ENCODE measurements around the gene MRPL44.
A peak's percentile ranks its signal among the peaks of the same experiment; 100 is the strongest.
"Not testable (repeated sequence)": the region's sequence is repeated elsewhere in the genome, so short reads cannot be mapped to it uniquely, and the experiment has no call there.

Gene MRPL44

DNA sequence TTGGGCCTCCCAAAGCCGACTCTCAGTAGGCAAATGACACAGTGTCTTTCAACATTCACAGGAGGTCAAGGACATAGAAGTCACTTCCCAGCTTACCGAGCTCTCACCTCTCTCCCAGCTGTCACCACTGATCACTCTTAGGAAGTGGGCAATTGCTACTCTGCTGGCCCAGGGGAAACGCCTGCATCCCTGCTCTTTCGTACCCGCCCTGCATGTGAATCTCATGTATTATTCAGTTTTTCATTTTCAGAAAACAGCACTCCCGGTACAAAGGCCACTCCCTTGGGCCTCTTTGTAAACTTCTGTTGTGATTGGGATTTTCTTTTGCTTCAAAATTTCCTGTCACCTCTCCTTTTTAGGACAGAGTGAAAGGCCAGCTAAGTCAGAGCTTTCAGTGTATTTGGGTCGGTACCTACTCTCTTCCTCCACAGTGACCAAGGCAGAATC lies 15.4 kb downstream of the MRPL44 start:
- DNase-seq, result no peak

DNA sequence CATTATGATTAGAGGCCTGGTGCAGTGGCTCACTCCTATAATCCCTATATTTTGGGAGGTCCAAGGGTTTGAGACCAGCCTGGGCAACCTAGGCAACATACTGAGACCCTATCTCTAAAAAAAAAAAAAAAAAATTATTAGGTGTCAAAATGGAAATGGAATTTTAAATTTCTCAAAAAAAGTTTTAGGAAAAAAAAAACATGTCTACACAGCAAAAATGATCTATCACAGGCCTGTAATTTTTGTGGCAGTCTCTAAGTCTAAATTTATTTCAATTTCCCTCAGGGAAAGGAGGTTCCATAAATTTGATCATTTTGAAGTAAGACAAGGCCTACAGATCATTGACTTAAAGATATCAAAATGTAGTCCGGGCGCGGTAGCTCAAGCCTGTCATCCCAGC lies 16.3 kb downstream of the MRPL44 start:
- DNase-seq, result no peak

DNA sequence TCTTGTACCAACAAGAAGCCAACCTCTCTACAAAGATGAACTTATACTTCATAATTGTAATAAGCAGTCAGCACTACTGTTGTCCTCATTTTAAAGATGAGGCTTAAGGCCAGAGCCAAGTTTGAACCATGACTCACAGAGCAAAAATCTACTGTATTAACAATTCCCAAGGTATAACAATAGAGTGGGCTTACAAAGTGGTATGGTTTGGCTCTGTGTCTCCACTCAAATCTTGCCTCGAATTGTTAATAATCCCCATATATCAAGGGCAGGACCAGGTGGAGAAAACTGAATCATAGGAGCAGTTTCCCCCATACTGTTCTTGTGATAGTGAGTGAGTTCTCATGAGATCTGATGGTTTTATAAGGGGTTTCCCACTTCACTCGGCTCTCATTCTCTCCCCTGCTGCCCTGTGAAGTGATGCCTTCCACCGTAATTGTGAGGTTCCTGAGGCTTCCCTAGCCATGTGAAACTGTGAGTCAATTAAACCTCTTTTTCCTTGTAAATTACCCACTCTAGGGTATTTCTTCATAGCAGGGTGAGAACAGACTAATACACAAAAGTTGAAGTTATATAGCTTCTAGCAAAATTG lies 19.5 kb downstream of the MRPL44 start:
- DNase-seq, result no peak

DNA sequence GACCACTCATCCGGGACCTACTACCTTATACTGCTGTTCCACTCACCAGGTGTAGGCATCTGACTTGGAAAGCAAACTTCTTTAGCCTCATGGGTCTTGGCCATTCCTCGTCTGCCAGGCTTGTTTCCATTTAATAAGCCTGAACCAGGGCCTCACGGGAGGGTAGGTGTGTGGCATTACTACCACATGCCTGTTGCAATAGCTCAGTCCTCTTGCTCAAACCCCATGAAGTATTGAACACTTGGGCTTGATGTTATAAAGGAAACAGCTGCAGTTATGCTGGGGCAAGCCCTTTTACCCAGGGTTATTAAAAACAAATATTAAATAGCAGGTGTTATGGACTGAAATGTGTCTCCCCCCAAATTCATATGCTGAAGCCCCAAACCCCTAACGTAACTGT lies 21.2 kb downstream of the MRPL44 start:
- no peak for DNase-seq

DNA sequence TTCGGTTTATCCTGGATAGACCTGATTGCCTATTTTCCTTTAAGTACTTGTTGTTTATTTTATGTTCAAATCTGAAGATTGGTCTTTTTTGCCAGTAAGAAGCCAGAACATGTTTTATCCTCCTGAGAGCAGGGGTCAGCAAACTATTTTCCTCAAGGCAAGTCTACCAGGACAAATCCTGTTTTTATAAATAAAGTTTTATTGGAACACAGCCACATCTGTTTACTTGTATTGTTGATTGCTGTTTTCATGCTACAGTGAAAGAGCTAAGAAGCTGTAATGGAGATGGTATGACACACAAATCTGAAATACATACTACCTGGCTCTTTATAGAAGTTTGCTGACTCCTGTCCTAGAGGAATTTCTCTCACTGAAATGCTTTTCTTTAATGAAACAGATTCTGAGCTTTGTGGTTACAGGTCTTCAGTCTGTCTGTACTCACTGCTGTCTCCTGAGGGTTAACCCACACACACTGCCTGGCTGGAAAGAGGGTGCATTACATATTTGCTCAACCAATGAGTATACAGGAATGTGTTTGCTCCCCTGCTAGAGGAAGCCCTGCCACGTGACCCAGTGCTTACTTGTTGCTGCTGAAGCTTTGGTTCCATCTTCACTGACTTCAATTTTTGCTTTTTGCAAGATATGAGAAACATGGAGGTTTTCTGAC lies 22.6 kb downstream of the MRPL44 start:
- DNase-seq, result no peak

DNA sequence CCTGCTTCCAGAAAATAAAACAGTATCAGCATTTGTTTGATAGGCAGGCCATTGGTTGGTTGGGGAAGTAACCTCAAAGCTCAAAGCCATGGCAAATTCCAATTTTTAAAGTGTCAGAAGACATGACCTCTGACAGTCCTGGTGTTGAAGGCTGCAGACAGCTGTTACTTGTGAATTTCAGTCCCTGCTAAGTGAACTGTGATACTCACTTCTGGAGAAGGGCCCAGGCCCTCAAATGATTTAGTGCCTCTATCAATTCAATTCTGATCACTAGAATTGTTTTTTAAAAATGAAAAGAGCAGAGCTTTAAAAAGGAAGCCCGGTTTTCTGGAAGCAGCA lies 23.1 kb downstream of the MRPL44 start:
- DNase-seq, result no peak

DNA sequence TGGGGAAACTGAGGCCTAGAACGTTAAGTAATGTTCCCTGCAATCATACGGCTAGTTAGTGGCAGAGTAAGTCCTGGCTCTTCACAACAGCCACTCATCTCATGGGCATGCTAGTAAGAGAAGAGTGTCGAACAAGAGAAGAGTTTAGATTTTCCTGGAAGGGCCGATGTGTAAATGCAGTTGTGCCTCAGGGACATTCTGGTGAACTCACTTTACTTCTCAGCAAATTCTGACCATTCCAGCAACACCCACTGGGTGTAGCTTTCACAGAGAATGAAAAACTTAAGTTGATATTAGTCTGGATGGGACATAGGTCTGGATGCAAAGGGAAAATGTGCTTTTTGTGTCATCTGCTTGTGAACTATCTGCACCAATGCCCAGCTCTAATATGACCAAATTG lies 23.5 kb downstream of the MRPL44 start:
- no peak for DNase-seq

DNA sequence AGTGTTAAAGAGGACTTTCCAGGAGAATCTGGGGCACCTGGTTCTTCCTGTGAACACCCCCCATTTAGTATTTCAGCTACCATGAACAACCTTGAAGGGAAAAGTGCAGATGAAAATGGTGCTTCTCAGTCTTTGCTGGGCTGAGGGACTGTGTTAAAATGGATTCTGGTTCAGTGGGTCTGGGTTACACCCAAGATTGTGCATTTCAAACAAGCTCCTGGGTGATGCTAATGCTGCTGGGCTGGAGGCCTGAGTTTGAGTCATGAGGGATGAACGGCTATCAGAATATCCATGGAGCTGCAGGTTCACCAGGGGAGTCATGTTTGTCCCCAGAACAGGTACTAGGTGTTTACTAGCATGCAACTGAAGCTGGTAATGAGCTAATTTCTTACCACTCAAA lies 24.0 kb downstream of the MRPL44 start:
- DNase-seq, result no peak

DNA sequence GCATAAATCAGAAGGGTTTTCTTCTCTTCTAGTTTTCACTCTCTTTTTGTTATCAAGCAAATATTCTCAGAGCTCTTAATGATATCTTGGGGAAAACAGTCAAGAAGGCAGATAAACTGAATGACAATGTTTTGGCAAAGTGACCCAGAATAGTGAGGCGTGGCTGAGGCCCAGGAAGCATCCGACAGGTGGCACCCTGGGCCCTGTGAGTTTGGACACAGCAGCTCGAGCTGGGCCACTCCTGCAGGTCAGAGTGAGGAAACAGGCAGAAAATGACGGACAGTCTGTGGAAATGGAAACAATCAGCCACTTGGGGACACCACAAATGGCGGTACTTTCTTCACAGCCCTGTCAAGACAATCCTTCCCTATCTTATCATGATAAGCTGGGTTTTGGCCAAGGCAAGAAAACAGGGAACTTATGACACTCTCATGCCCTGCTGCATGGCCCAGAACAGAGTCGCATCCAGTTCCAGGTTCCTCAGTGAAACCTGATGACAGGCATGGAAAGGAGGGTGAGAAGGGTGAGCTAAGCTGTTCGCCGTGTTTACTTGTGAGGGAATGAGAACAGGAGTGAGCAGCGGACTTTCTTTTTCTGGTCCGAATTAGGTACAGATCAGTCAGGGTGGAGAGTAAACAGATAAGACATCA lies 32.1 kb downstream of the MRPL44 start:
- DNase-seq, result no peak

DNA sequence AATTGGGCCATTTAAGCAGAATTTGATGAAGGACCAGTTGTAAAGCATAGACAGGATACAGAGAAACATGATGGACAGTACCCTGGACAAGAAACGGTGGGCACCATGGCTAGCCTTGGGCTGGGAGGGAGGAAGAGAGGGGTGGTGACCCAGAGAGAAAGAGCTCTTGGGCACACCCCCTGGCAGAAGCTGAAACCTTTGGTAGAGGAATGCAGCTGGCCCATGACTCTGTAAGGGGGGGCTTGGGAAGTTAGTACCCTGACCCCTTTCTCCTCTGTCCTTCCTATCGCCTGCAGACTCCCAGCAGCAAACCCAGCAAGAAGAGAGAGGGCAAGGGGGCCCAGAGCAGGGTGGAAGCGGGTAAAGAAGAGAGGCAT lies 32.6 kb downstream of the MRPL44 start:
- DNase-seq, result no peak

DNA sequence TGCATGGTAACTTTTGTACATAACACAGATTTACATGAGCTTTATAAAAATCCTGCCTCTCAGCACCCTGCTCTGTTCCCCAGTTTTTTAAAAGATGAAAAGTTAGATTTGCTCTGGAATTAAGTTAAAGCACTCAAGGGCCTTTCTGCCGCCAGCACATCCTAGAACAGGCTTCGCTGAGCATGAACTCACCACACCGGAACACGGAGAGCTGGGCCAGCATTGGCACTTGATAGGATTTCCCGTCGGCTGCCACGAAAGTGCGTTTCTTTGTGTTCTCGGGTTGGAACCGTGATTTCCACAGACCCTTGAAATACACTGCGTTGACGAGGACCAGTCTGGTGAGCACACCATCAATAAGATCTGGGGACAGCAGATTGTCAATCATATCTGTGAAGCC lies 34.3 kb downstream of the MRPL44 start:
- DNase-seq, result no peak

DNA sequence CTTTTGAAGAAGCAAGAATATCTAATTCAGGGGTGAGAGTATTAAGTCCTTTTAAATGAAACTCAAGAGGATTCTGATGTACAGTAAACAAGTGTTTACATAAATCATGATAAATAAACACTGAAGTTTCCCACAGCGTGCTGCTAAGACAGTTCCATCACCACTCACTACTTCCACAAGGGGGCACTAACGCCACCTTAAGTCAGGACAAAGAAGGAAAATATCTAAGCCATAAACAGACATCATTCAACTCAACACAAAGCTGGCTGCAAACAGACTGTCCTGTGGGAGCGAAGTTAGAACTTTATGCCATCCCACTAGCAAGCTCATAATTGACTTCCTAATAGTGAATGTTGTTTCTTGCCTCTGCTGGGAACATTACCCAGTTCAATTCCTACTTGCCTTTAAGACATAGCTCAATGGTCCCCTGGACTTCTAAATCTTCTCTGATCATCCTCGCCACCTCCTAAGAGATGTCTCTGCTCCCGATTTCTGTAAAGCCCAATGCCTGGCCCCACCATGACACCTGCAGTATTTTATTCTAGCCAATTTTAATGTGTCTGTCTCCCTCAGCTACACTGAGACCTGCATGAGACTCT lies 36.5 kb downstream of the MRPL44 start:
- peak; percentile 37 for DNase-seq

DNA sequence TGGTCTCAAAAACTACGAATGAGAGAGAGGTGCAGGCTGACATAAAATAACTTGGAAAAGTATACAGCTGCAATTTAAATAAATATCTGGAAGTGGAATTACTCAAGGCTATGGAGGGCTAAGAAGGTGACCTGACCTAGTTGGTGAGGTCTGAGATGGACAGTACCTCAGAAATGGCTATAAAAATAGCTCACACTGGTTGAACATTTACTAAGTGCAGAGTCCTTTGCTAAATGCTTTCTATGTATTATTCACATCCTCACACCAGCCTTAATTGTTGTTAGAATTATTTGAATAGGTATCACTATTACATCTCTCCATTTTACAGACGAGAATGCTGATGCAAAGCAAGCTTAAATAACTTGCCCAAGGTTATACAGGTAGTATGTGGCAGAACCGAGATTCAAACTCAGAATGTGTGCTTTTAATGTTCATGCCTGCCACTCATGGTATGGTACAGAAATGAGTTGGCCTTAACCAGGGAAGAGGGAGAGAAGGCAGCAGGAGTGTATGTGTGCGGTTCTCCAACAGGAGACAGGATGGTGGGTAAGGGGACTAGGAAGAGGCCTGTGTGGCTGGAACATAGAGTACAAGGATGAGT lies 37.4 kb downstream of the MRPL44 start:
- DNase-seq, result no peak

DNA sequence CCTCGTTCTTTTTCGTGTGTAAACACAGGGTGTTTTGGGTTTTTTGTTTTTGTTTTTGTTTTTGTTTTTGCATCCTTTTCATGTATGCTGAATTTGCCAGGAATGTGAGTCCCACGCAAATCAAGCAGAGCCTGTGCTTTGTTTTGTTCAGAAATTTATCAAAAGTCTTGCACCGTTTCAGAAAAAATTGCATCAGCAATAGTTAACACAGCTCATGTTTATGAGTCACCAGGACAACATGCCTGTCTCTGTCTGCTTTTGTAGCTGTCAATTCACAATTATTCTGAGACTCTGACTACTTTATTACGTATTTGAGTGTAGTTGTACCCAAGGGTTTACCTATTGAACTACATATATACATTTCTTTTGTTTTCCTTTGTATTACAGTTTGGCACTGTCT lies 38.3 kb downstream of the MRPL44 start:
- DNase-seq, result no peak

DNA sequence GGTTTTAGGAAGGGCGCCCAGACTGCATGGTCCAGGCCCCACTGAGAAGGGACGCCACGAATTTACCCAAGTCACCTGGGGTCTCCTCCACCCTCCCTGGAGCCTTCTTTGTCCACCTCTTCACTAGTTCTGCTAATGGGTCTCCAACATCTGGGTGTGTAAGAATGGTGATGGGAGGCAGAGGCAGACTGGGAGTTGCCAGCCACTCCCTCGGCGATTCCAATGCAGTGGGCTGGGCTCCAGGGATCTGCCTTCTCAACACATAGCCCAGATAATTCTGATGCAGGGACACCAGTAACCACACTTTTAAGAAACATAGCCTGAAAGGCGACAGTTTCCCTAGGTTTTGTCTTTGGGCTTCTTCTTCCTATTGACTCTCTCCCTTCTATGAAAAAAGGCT lies 39.1 kb downstream of the MRPL44 start:
- no peak for DNase-seq

DNA sequence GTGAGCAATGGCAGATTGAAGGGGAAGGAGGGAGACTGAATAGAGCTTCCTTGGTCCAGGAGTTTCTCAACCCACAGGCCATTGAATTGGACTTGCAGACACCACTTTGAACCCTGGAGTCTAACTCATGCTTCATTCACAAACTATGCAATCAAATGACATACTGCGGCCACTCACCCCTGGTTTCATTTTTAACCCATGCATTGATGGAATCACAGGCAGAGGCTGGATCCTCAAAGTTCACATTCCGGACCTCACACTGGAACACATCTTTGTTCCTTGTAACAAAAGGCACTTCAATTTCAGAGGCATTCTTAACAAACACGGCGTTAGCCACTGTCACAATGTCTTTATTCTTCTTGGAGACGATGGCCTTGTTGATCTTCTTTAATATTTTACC lies 40.7 kb downstream of the MRPL44 start:
- no peak for DNase-seq

DNA sequence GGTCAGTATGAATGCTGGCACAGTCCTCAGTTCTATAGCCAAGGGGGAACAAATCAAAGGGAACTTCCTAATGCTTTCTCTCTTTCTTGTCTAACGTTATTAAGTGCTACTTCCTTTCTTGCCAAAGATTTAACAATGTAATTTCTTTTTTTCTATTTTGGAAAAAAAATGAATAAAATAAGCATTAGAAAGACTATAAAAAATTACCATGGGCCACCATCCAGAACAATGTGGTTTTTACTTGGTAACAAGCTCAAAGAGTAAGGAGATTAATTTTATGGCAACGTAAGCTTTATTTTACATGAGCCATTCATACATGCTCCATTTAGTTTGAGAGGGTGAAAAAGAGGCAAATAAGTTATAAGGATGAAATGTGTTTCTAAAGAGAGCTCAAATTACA lies 41.7 kb downstream of the MRPL44 start:
- DNase-seq, result no peak

DNA sequence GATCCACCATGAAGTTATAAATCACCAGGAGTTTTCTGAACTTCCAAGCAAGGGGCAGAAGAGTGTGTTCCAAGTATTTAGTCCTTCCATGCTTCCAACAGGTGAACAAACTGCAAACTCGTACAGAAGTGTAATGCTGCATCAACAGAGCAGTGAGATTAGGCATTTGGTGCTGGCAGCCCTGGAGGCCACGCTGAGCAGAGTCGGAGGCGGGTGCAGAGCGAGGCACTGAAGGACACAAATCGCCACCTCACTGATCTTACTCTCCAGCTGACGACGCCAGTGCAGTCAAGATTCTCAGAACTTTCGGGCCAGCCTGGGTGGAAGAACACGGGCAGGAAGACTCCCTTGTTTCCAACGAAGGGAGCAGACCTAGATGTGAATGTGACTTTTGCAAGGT lies 42.6 kb downstream of the MRPL44 start:
- no peak for DNase-seq

DNA sequence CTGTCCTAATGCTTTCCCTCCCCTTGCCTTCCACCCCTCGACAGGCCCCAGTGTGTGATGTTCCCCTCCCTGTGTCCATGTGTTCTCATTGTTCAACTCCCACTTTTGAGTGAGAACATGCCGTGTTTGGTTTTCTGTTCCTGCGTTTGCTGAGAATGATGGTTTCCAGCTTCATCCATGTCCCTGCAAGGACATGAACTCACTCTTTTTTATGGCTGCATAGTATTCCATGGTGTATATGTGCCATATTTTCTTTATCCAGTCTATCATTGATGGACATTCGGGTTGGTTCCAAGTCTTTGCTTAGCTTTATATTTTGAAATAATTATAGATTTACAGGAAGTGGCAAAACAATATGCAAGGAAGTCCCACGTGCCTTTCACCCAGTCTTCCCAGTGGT lies 43.4 kb downstream of the MRPL44 start:
- DNase-seq, result not testable (repeated sequence)

DNA sequence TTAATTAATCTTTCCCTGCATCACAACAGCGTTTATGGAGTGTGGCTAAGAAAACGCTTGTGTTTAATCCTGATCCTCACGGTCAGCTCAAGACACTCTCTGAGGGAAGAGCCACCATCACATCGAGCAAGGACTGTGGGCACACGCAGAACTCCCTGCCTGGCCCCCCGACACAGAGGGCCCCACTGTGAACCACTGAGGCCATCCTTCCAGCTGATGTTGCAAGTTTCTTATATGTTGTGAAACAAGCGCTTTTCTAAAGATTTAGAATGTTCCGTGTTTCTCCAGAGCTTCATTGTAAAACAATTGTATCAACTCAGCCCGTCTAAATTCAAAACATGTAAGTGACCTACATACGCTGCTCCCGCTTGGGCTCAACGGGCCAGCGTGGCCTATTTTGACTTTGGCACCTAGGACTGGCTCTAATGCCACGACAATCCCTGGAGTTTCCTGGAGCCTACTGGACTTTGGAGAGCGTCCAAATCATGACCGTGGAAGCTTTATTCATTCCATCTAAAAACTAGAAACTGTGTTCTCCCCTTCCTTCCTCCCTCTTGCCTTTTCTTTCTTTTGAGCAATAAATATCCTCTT lies 46.9 kb downstream of the MRPL44 start:
- DNase-seq, result no peak

DNA sequence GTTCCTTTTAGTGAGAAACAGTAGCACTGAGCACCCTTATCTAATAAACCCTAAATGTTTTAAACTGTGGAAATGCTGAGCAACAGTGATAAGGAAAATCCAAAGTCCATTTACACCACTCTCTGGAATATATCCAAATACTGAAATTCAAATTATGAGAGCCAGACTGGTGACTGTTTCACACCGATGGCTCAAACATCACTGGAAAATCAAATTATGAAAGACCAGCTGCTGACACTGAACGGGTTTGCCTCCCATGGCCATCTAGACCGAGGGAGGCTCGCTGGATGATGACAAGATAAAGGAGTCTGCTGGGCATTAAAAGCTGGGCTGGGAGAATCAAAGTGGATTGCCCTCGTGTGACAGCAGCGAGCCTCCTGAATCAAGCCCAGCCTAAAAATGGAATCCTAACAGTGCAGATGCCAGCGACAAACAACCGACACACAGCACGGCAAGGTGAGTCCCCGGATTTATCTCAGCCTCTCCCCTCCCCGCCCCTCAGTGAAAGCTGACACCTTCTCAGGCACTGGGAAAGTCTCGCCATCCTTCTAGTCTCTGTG lies 51.5 kb downstream of the MRPL44 start:
- DNase-seq, result no peak

DNA sequence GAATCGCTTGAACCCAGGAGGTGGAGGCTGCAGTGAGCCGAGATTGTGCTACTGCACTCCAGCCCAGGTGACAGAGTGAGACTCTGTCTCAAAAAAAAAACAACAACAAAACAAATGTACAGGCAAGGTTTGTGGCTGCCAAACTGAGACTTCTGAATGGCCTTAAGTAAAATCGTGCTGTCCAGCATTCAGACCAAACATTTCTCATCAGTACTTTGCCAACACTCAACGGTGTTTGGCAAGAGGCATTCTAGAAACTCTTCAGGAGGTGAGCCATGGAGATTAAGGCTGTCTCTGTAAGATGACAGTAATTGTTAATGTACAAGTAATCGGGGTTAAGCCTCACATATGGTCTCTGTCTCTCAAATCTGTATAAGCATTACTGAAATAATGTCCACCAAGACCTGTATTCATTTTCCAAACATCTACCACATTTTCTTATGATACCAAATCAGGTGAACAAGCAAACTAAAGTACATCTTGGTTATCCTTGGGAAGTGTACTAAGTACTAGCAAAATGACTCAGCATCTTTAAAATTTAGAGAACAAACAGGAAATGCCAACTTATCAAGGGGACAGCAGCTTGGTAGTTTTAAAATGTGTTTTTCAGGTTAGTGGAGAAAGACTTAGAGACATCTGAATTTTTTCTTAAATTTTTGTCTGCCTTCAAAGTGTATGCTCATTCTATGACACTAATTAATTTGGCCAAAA lies 52.5 kb downstream of the MRPL44 start:
- no peak for DNase-seq

DNA sequence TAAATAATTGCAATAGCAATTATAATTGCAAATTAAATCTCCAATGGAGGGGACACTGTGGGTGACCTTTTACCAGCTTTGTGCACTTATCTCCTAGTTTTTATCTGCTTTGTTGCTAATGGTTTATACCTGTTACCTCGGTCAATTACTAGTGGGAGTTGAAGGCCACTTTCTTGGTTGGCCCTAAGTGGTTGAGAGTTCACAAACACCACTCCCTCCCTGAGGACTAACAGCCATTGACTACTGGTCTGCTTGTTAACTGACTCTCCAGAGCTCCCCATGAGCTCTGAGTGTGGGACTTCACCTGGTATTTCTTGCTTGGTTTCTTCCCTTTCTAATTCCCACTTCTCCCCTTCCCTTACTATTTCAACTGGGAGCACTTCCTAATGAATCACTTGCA lies 54.6 kb downstream of the MRPL44 start:
- no peak for DNase-seq
